Neural cell (in vitro differentiated cells): Measurements from ENCODE around the gene CNRIP1. TPM values are rescaled to one million over a fixed set of nuclear protein-coding genes. Genes with fewer than 3 reads are reported as not detected.

Experiments used
- H2AFZ ChIP-seq: fragments of 200-600, 300-800 bp; sonication (generic), shearing (Covaris generic); 2 replicates; pipeline ENCODE4 v1.6.0; 2014; ENCODE audit warnings: low read depth, mild to moderate bottlenecking, antibody characterized with exemption, low read length, moderate library complexity
- H3F3A ChIP-seq: fragments of 200-600 bp; shearing (Covaris generic); 2 replicates; pipeline ENCODE4 v1.6.1; 2016; ENCODE audit warnings: mild to moderate bottlenecking, moderate library complexity, mixed read lengths, antibody characterized with exemption, low read length; ENCODE audit not compliant: insufficient read depth, poor library complexity, severe bottlenecking
- H3K27ac ChIP-seq: fragments of 200-600, 300-800 bp; sonication (generic), shearing (Covaris generic); 2 replicates; pipeline ENCODE4 v1.5.1; 2014; ENCODE audit warnings: mild to moderate bottlenecking, low read length, moderate library complexity
- H3K27me3 ChIP-seq: fragments of 300-800, 200-600 bp; sonication (generic), shearing (Covaris generic); 2 replicates; pipeline ENCODE4 v1.6.0; 2014; ENCODE audit warnings: mild to moderate bottlenecking, low read depth, low read length, moderate library complexity; ENCODE audit not compliant: insufficient read depth
- H3K36me3 ChIP-seq: fragments of 300-800, 200-600 bp; sonication (generic), shearing (Covaris generic); 2 replicates; pipeline ENCODE4 v1.5.1; 2014; ENCODE audit warnings: mild to moderate bottlenecking, antibody characterized with exemption, low read length, moderate library complexity; ENCODE audit not compliant: insufficient read depth
- H3K4me2 ChIP-seq: fragments of 300-800, 200-600 bp; sonication (generic), shearing (Covaris generic); 2 replicates; pipeline ENCODE4 v1.6.0; 2014; ENCODE audit warnings: mild to moderate bottlenecking, low read length
- H3K4me3 ChIP-seq: fragments of 300-800, 200-600 bp; sonication (generic), shearing (Covaris generic); 2 replicates; pipeline ENCODE4 v1.5.1; 2014; ENCODE audit warnings: mild to moderate bottlenecking, low read length, moderate library complexity
- H3K79me2 ChIP-seq: fragments of 200-600 bp; shearing (Covaris generic); replicated peaks from 2 replicates; pipeline ENCODE4 v1.6.0; 2014; ENCODE audit warnings: mild to moderate bottlenecking, low read length, moderate library complexity; ENCODE audit not compliant: insufficient read depth
- H3K9ac ChIP-seq: fragments of 300-800, 200-600 bp; sonication (generic), shearing (Covaris generic); 2 replicates; pipeline ENCODE4 v1.6.1; 2016; ENCODE audit warnings: mild to moderate bottlenecking, low read length, mixed read lengths
- H3K9me2 ChIP-seq: fragments of 200-600 bp; shearing (Covaris generic); 2 replicates; pipeline ENCODE4 v1.6.1; 2016; ENCODE audit warnings: mild to moderate bottlenecking, low read length, mixed read lengths; ENCODE audit not compliant: insufficient read depth
- H3K9me3 ChIP-seq: fragments of 200-600, 300-800 bp; sonication (generic), shearing (Covaris generic); 2 replicates; pipeline ENCODE4 v1.6.1; 2016; ENCODE audit warnings: mild to moderate bottlenecking, mixed run types, low read length, moderate library complexity, mixed read lengths
- H4K20me1 ChIP-seq: fragments of 200-600 bp; shearing (Covaris generic); 2 replicates; pipeline ENCODE4 v1.6.1; 2016; ENCODE audit warnings: mild to moderate bottlenecking, mixed run types; ENCODE audit not compliant: insufficient read depth
- EP300 ChIP-seq: fragments of 450-650 bp; conservative IDR thresholded peaks from 2 replicates; pipeline ENCODE4 v1.6.1; 2014; ENCODE audit warnings: antibody characterized with exemption, mild to moderate bottlenecking, moderate library complexity; ENCODE audit not compliant: poor library complexity, severe bottlenecking
- EZH2 ChIP-seq: fragments of 200-600, 300-800 bp; shearing (Covaris generic), sonication (generic); IDR thresholded peaks from 2 replicates; pipeline ENCODE4 v1.6.1; 2014; ENCODE audit warnings: antibody characterized with exemption, low read length, borderline replicate concordance, mild to moderate bottlenecking; ENCODE audit not compliant: insufficient read depth, poor library complexity, severe bottlenecking
- MXI1 ChIP-seq: fragments of 450-650 bp; conservative IDR thresholded peaks from 2 replicates; pipeline ENCODE4 v1.6.1; 2014; ENCODE audit warnings: antibody characterized with exemption, mild to moderate bottlenecking; ENCODE audit not compliant: poor library complexity, severe bottlenecking
- POLR2AphosphoS5 ChIP-seq: IDR thresholded peaks from 2 replicates; pipeline ENCODE4 v1.6.1; 2012
- RAD21 ChIP-seq: fragments of 450-650 bp; conservative IDR thresholded peaks from 2 replicates; pipeline ENCODE4 v1.6.1; 2014; ENCODE audit warnings: antibody characterized with exemption, mild to moderate bottlenecking, moderate library complexity
- SMC3 ChIP-seq: fragments of 450-650 bp; conservative IDR thresholded peaks from 2 replicates; pipeline ENCODE4 v1.6.1; 2014; ENCODE audit warnings: antibody characterized with exemption, mild to moderate bottlenecking, moderate library complexity; ENCODE audit not compliant: poor library complexity
- TAF1 ChIP-seq: IDR thresholded peaks from 2 replicates; pipeline ENCODE4 v1.6.1; 2012; ENCODE audit warnings: low read depth
- polyA plus RNA-seq: library from polyadenylated mRNA; depleted of rRNA; stranded (reverse); fragments of >200 nt; gene quantifications from 2 replicates; pipeline ENCODE4 v1.2.3, GENCODE V29; 2014
- TF ChIP-seq, protein P1 (sequence below): IDR thresholded peaks from 2 replicates; pipeline ENCODE4 v1.6.1; 2012; ENCODE audit warnings: borderline replicate concordance
- TF ChIP-seq, protein P2 (sequence below): fragments of 450-650 bp; IDR thresholded peaks from 2 replicates; pipeline ENCODE4 v1.5.1; 2014; ENCODE audit warnings: antibody characterized with exemption, mild to moderate bottlenecking, moderate library complexity; ENCODE audit not compliant: poor library complexity, severe bottlenecking

Gene CNRIP1
- polyA plus RNA-seq, 1 donor from 2014 or later, result 28.2 TPM

DNA sequence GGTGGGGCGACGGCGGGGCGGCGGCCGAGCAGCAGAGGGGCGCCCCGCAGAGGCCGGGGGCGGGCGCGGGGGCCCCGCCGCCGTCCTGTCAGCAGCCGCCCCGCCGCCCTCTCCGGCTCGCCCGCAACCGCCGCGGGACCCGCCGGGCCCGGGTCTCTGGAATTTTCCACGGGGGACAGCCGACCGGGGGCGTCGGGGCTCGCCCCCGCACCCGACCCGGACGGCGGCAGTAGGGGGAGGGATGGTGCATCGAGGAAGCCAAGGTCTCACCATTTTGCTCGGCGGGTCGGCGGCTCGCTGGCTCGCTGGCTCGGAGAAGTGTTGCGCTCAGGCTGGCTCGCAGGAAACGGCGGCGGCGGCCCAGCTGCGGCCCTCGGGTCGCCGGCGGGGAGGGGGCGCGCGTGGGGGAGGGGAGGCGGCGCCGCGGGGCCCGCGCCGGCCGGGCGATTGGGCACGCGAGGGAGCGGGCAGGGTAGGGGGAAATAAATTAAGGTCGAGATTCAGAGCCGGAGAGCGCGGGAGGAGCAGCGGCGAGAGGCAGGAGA, 67.8 kb downstream of the CNRIP1 start:
- H3K79me2 ChIP-seq, result peaks cover 46% of the 10 kb centered on the region
- no peaks in the 10 kb centered on the region for H3K9me3 ChIP-seq
- peak overlapping the region; percentile 74 for H2AFZ ChIP-seq
- peak overlapping the region; percentile 90 for H3K27ac ChIP-seq
- H3K4me3 ChIP-seq, result peak overlapping the region; percentile 89
- H3K36me3 ChIP-seq, result no peaks in the 10 kb centered on the region
- no peaks in the 10 kb centered on the region for H3K9me2 ChIP-seq
- H4K20me1 ChIP-seq, result no peaks in the 10 kb centered on the region
- H3F3A ChIP-seq, result no peaks in the 10 kb centered on the region
- no peak overlapping the region for H3K4me2 ChIP-seq
- H3K9ac ChIP-seq, result peak overlapping the region; percentile 90
- no peaks in the 10 kb centered on the region for H3K27me3 ChIP-seq
- no peak for TF ChIP-seq SMC3
- TF ChIP-seq, protein P1, sequence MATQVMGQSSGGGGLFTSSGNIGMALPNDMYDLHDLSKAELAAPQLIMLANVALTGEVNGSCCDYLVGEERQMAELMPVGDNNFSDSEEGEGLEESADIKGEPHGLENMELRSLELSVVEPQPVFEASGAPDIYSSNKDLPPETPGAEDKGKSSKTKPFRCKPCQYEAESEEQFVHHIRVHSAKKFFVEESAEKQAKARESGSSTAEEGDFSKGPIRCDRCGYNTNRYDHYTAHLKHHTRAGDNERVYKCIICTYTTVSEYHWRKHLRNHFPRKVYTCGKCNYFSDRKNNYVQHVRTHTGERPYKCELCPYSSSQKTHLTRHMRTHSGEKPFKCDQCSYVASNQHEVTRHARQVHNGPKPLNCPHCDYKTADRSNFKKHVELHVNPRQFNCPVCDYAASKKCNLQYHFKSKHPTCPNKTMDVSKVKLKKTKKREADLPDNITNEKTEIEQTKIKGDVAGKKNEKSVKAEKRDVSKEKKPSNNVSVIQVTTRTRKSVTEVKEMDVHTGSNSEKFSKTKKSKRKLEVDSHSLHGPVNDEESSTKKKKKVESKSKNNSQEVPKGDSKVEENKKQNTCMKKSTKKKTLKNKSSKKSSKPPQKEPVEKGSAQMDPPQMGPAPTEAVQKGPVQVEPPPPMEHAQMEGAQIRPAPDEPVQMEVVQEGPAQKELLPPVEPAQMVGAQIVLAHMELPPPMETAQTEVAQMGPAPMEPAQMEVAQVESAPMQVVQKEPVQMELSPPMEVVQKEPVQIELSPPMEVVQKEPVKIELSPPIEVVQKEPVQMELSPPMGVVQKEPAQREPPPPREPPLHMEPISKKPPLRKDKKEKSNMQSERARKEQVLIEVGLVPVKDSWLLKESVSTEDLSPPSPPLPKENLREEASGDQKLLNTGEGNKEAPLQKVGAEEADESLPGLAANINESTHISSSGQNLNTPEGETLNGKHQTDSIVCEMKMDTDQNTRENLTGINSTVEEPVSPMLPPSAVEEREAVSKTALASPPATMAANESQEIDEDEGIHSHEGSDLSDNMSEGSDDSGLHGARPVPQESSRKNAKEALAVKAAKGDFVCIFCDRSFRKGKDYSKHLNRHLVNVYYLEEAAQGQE, result no peak
- no peak for TF ChIP-seq MXI1
- no peak for TF ChIP-seq RAD21
- TF ChIP-seq POLR2AphosphoS5, result no peak
- TF ChIP-seq TAF1, result peak; percentile 9
- TF ChIP-seq, protein P2, sequence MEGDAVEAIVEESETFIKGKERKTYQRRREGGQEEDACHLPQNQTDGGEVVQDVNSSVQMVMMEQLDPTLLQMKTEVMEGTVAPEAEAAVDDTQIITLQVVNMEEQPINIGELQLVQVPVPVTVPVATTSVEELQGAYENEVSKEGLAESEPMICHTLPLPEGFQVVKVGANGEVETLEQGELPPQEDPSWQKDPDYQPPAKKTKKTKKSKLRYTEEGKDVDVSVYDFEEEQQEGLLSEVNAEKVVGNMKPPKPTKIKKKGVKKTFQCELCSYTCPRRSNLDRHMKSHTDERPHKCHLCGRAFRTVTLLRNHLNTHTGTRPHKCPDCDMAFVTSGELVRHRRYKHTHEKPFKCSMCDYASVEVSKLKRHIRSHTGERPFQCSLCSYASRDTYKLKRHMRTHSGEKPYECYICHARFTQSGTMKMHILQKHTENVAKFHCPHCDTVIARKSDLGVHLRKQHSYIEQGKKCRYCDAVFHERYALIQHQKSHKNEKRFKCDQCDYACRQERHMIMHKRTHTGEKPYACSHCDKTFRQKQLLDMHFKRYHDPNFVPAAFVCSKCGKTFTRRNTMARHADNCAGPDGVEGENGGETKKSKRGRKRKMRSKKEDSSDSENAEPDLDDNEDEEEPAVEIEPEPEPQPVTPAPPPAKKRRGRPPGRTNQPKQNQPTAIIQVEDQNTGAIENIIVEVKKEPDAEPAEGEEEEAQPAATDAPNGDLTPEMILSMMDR, result no peak

DNA sequence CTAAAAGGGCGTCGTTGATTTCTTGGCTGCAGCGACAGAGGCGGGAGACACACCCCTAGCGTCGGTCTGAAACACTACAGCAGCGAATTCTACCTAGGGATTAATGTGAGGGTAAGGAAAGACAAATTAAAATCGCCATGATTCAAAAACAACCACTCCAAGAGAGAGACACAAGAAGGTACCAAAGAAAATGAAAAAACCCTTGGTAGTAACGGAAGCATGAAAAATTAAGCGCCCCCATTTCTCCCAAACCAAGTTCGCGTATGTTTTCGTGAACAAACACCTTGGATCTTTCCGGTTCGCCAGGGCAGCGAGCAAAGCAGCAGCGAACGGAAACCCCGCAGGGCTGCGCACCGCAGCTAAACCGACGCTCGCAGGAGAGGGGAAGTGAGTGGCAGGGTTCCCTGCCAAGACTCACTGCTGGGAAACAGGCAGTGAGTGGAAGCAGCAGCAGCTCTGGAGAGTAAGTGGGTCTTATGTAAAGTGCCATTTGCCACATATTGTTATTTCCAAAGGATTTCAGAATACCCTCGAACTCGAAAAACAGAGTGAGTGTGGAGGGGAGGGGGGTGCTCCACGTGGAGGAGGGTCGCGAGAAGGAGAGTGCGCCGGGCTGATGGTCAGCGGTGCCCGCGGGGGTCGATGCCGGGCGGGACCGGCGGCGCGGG, 68.4 kb downstream of the CNRIP1 start:
- H2AFZ ChIP-seq, result peak overlapping the region; percentile 2

More for the DNA sequence above, 68.4 kb downstream of the CNRIP1 start:
- H3F3A ChIP-seq, result no peaks in the 10 kb centered on the region
- peaks cover 52% of the 10 kb centered on the region for H3K79me2 ChIP-seq
- H3K9me2 ChIP-seq, result no peaks in the 10 kb centered on the region
- H3K9ac ChIP-seq, result peak overlapping the region; percentile 90
- TF ChIP-seq TAF1 (peak; percentile 45), EP300 (no peak), RAD21 (peak; percentile 68), SMC3 (peak; percentile 67), EZH2 (no peak), MXI1 (peak; percentile 64), POLR2AphosphoS5 (peak; percentile 18)
- TF ChIP-seq, protein P1, result no peak
- TF ChIP-seq, protein P2, result peak; percentile 86
- no peaks in the 10 kb centered on the region for H3K27me3 ChIP-seq
- peak overlapping the region; percentile 83 for H3K4me2 ChIP-seq
- H3K9me3 ChIP-seq, result no peaks in the 10 kb centered on the region
- peak overlapping the region; percentile 89 for H3K4me3 ChIP-seq
- H3K27ac ChIP-seq, result peak overlapping the region; percentile 84
- no peaks in the 10 kb centered on the region for H3K36me3 ChIP-seq
- H4K20me1 ChIP-seq, result no peaks in the 10 kb centered on the region
